ENCODE results near the gene NR5A1. TPM values are rescaled to one million over a fixed set of nuclear protein-coding genes. Genes with fewer than 3 reads are reported as not detected.

The NR5A1 gene
- total RNA-seq, 1 experiment from 2014 or later, result 0.64 TPM

DNA sequence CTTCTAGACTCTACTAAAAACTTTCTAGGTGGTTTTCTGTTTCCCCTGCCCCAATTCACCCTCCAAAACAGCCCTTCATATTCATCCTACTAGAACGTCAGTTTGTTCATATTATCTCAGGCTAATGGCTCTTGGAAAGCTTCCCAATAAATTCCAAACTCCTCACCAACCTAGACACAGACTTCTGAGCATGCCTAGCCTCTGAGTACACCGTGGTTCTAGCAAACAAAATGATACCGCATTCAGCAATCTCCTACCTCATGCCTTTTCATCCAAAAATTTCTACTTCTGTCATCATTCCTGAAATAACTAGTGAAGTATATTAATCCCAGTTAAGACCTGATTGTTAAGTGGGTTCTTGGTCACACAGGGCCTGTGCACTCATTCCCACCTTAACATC, 46.5 kb upstream of the NR5A1 start:
- DNase-seq (ENCODE audit: low read depth, low spot score), result no peak
- RAD21 ChIA-PET (ENCODE audit: low non-redundant PET in 1 of 2, low total read pairs in 2 of 2, uncharacterized antibody in 2 of 2, unreplicated experiment in 2 of 2), result no interaction called here
- no TSS peak for BruUV-seq (replicated peaks)
- no peak overlapping the region for H3K27ac ChIP-seq (ENCODE audit: low read depth, low read length)
- no peaks in the 10 kb centered on the region for H3K79me2 ChIP-seq (ENCODE audit: insufficient read depth, low read length)
- peaks cover 2 to 24% of the 10 kb centered on the region in 2 experiments; a peak in 3 of 4 replicates for H3K4me1 ChIP-seq (ENCODE audit: control insufficient read depth in 1 of 2, insufficient read depth in 2 of 2, low read length in 2 of 2)
- TF ChIP-seq, protein P1, sequence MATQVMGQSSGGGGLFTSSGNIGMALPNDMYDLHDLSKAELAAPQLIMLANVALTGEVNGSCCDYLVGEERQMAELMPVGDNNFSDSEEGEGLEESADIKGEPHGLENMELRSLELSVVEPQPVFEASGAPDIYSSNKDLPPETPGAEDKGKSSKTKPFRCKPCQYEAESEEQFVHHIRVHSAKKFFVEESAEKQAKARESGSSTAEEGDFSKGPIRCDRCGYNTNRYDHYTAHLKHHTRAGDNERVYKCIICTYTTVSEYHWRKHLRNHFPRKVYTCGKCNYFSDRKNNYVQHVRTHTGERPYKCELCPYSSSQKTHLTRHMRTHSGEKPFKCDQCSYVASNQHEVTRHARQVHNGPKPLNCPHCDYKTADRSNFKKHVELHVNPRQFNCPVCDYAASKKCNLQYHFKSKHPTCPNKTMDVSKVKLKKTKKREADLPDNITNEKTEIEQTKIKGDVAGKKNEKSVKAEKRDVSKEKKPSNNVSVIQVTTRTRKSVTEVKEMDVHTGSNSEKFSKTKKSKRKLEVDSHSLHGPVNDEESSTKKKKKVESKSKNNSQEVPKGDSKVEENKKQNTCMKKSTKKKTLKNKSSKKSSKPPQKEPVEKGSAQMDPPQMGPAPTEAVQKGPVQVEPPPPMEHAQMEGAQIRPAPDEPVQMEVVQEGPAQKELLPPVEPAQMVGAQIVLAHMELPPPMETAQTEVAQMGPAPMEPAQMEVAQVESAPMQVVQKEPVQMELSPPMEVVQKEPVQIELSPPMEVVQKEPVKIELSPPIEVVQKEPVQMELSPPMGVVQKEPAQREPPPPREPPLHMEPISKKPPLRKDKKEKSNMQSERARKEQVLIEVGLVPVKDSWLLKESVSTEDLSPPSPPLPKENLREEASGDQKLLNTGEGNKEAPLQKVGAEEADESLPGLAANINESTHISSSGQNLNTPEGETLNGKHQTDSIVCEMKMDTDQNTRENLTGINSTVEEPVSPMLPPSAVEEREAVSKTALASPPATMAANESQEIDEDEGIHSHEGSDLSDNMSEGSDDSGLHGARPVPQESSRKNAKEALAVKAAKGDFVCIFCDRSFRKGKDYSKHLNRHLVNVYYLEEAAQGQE (IDR thresholded peaks at IDR 0.05; ENCODE audit: low read depth), result no peak
- TF ChIP-seq, protein P2, sequence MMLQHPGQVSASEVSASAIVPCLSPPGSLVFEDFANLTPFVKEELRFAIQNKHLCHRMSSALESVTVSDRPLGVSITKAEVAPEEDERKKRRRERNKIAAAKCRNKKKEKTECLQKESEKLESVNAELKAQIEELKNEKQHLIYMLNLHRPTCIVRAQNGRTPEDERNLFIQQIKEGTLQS (IDR thresholded peaks at IDR 0.05), result no peak
- TF ChIP-seq EZH2 (IDR thresholded peaks at IDR 0.05) (no peak), EGR1 (IDR thresholded peaks at IDR 0.05; ENCODE audit: low read depth) (no peak), CBX3 (IDR thresholded peaks at IDR 0.05; ENCODE audit: low read depth) (no peak), POLR2AphosphoS5 (IDR thresholded peaks at IDR 0.05; ENCODE audit: low read depth, low read length) (no peak), SRF (IDR thresholded peaks at IDR 0.05; ENCODE audit: low read depth) (no peak), ZFX (IDR thresholded peaks at IDR 0.05) (no peak), TCF7L2 (IDR thresholded peaks at IDR 0.05; ENCODE audit: borderline replicate concordance, extremely low read depth, insufficient read depth, insufficient read length) (no peak), JUND (IDR thresholded peaks at IDR 0.05) (no peak), SIN3A (IDR thresholded peaks at IDR 0.05; ENCODE audit: low read depth) (no peak), POLR2A (IDR thresholded peaks at IDR 0.05; ENCODE audit: borderline replicate concordance, extremely low read depth, insufficient read depth, insufficient read length) (no peak), FOSL1 (IDR thresholded peaks at IDR 0.05; ENCODE audit: low read depth) (no peak), EZH2phosphoT487 (IDR thresholded peaks at IDR 0.05; ENCODE audit: borderline replicate concordance) (no peak), ELF1 (IDR thresholded peaks at IDR 0.05; ENCODE audit: borderline replicate concordance, low read depth) (no peak), YY1 (IDR thresholded peaks at IDR 0.05; ENCODE audit: extremely low read depth, insufficient replicate concordance, low read depth, low read length) (no peak), RAD21 (IDR thresholded peaks at IDR 0.05; ENCODE audit: low read depth) (no peak)
- TF ChIP-seq, protein P3, sequence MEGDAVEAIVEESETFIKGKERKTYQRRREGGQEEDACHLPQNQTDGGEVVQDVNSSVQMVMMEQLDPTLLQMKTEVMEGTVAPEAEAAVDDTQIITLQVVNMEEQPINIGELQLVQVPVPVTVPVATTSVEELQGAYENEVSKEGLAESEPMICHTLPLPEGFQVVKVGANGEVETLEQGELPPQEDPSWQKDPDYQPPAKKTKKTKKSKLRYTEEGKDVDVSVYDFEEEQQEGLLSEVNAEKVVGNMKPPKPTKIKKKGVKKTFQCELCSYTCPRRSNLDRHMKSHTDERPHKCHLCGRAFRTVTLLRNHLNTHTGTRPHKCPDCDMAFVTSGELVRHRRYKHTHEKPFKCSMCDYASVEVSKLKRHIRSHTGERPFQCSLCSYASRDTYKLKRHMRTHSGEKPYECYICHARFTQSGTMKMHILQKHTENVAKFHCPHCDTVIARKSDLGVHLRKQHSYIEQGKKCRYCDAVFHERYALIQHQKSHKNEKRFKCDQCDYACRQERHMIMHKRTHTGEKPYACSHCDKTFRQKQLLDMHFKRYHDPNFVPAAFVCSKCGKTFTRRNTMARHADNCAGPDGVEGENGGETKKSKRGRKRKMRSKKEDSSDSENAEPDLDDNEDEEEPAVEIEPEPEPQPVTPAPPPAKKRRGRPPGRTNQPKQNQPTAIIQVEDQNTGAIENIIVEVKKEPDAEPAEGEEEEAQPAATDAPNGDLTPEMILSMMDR (IDR thresholded peaks at IDR 0.05 in 2 of 3, conservative IDR thresholded peaks at IDR 0.05 in 1 of 3; ENCODE audit: borderline replicate concordance in 1 of 3, insufficient read depth in 1 of 3, low read depth in 2 of 3, low read length in 2 of 3), result no peak
- POLR2A ChIA-PET, result no interaction called here
- H3K4me2 ChIP-seq (ENCODE audit: low read length), result peak overlapping the region; percentile 7; the same call in 1 of the 2 replicates
- ATAC-seq, result no peak
- no peaks in the 10 kb centered on the region for H3K36me3 ChIP-seq (ENCODE audit: control insufficient read depth in 1 of 2, insufficient read depth in 2 of 2, low read length in 2 of 2)
- no peaks in the 10 kb centered on the region for H4K20me1 ChIP-seq (ENCODE audit: insufficient read depth)
- no peak overlapping the region for H3K9ac ChIP-seq (ENCODE audit: low read length)
- no peaks in the 10 kb centered on the region for H3K9me3 ChIP-seq (ENCODE audit: control insufficient read depth in 1 of 2, insufficient read depth in 1 of 2, low read depth in 1 of 2, low read length in 2 of 2)
- H3K27me3 ChIP-seq (ENCODE audit: insufficient read depth, low read length), result no peaks in the 10 kb centered on the region
- intact Hi-C loops (cut with micrococcal nuclease), result loop anchor here (5.0 kb wide), 1 partner anchor 214 kb away; no protein-coding TSS in a partner anchor
- CTCF ChIA-PET, result interaction anchor here (2.6 to 3.2 kb wide), 2 partner anchors 63 to 159 kb away, joined by 20 to 42 read pairs; no protein-coding TSS in a partner anchor
- no peaks in the 10 kb centered on the region for H3K9me2 ChIP-seq (ENCODE audit: insufficient read depth)
- no peak overlapping the region for H3K4me3 ChIP-seq (replicated peaks in 1 of 2; ENCODE audit: low read depth in 1 of 2, low read length in 2 of 2)
- H2AFZ ChIP-seq (ENCODE audit: low read depth, low read length, poor library complexity, severe bottlenecking), result no peak overlapping the region

Measured in HCT116 (cell line).